HL-60 (cell line): ENCODE results near the gene PCA3.

Experiments used
- POLR2AphosphoS5 ChIP-seq: IDR thresholded peaks from 2 replicates; pipeline ENCODE4 v1.6.1; 2012; ENCODE audit warnings: low read depth
- TF ChIP-seq, protein P1 (sequence below): IDR thresholded peaks from one replicate; pipeline ENCODE4 v1.5.1; 2011; ENCODE audit warnings: low read length, control low read depth, inconsistent platforms; ENCODE audit not compliant: insufficient read depth
- TF ChIP-seq, protein P2 (sequence below): IDR thresholded peaks from 2 replicates; pipeline ENCODE4 v1.6.1; 2012; ENCODE audit warnings: low read depth; ENCODE audit not compliant: insufficient replicate concordance

DNA sequence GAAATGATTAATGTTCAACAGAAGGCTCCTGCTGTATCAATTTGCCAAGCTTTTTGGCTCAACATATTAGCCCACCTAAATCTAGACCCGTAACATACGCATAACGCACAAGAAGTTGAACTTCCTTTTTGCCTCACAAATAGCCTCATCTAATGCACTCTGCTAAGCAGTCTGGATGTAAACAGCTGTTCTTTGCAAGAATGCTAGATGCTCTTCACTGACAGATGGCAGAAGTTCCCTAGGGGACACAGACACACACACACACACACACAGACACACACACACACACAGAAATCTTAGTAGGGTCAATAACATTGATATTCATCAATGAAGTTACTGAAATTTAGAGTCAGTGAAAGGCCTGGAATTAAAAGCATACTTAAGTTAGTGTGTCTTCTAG lies 13.2 kb upstream of the PCA3 start:
- TF ChIP-seq, protein P1, sequence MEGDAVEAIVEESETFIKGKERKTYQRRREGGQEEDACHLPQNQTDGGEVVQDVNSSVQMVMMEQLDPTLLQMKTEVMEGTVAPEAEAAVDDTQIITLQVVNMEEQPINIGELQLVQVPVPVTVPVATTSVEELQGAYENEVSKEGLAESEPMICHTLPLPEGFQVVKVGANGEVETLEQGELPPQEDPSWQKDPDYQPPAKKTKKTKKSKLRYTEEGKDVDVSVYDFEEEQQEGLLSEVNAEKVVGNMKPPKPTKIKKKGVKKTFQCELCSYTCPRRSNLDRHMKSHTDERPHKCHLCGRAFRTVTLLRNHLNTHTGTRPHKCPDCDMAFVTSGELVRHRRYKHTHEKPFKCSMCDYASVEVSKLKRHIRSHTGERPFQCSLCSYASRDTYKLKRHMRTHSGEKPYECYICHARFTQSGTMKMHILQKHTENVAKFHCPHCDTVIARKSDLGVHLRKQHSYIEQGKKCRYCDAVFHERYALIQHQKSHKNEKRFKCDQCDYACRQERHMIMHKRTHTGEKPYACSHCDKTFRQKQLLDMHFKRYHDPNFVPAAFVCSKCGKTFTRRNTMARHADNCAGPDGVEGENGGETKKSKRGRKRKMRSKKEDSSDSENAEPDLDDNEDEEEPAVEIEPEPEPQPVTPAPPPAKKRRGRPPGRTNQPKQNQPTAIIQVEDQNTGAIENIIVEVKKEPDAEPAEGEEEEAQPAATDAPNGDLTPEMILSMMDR: no peak
- TF ChIP-seq POLR2AphosphoS5: no peak
- TF ChIP-seq, protein P2, sequence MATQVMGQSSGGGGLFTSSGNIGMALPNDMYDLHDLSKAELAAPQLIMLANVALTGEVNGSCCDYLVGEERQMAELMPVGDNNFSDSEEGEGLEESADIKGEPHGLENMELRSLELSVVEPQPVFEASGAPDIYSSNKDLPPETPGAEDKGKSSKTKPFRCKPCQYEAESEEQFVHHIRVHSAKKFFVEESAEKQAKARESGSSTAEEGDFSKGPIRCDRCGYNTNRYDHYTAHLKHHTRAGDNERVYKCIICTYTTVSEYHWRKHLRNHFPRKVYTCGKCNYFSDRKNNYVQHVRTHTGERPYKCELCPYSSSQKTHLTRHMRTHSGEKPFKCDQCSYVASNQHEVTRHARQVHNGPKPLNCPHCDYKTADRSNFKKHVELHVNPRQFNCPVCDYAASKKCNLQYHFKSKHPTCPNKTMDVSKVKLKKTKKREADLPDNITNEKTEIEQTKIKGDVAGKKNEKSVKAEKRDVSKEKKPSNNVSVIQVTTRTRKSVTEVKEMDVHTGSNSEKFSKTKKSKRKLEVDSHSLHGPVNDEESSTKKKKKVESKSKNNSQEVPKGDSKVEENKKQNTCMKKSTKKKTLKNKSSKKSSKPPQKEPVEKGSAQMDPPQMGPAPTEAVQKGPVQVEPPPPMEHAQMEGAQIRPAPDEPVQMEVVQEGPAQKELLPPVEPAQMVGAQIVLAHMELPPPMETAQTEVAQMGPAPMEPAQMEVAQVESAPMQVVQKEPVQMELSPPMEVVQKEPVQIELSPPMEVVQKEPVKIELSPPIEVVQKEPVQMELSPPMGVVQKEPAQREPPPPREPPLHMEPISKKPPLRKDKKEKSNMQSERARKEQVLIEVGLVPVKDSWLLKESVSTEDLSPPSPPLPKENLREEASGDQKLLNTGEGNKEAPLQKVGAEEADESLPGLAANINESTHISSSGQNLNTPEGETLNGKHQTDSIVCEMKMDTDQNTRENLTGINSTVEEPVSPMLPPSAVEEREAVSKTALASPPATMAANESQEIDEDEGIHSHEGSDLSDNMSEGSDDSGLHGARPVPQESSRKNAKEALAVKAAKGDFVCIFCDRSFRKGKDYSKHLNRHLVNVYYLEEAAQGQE: no peak
